Effector CD8-positive, alpha-beta T cell (primary cell): ENCODE measurements around the gene FZD10.

Experiments
- DNase-seq: peaks from one replicate; lab custom pipeline; 2025; lab: John Stamatoyannopoulos, UW

Gene FZD10

DNA sequence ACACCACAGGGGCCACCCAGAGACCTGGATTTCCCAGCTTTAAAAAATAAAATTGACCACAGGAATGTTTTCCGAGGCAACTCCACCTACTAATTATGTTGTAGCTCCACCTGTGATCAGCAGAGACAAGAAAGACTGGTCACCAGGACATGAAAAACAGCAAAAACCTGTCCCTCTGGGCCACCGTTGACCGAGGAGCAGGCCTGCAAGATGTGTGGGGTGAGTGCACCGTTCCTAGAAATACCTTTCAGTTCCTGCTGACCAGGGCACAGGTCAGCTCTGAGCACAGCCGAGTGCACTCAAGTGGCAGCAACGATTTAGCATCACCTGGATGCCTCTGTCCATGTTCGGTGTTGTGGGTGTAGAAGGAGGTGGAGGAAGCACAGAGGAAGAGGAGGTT is 16.9 kb downstream of the FZD10 start:
- DNase-seq, result no peak

DNA sequence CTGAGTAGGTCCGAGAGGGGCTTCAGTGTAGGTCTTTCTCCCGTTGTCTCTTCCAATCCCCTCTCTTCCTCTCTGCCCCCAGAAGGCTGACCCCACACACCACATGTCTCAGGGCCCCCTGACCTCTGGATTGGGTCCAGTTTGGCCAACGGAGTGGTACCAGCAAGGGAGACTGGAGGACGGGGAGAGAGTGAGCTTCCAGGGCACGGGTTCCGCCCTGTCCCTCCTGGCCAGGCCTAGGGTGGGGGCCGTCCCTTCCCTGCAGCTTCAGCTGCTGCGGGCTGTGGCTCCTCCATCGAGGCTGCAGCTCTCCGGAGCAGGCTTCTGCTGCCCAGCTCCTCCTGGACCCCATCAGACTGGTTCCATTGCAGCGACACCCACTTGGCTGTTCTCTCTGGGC is 17.4 kb downstream of the FZD10 start:
- DNase-seq, result no peak

DNA sequence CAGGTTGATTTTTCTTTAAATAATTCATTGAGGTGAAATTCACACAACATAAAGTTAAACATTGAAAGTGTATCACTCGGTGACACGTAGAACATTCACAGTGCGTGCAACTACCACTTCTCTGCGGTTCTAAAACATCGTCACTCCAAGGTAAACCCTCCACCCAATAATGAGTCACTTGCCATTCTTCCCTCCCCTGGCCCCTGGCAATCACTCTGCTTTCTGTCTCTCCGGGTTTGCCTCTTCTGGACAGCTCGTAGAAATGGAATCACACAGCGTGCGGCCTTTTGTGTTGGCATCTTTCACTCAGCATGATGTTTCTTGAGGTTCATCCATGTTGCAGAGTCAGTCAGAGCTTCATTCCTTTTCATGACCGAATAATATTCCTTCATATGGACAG is 18.9 kb downstream of the FZD10 start:
- no peak for DNase-seq

DNA sequence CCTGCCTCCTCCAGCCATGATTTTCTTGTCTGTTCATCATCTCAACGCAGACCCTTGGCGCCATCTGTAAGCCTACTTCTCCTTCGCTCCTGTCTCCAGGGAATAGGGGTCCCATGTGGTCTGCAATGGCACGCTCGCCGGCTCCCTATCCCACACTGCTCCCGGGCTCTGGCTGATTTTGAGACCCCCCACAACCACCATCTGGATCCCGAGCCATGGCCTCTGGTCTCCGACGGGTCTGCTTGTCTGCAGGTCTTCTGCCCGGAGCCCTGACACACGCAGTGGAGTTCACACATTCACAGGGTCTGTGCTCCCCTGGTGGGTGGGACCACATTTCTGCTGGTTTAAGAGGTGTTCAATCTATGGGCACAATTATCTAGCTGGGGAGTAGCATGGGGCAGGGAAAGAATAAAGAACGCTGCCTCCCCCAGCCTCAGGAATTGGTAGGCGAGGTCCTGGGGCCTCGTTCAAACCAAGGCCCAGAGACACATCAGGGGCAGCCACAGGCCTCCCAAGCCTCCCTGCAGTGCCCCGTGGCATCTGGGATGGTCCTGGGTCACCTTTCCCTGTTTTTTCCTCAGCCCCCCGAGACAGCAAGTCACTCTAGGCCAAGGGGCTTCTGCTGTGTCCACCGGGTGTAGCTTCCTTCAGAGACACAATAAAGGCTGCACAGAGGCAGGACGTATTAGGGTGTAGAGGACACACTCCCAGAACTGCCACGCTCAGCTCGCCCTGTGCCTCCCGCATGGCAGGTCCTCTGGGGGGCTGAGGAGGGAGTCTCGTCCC is 21.5 kb downstream of the FZD10 start:
- DNase-seq, result no peak

DNA sequence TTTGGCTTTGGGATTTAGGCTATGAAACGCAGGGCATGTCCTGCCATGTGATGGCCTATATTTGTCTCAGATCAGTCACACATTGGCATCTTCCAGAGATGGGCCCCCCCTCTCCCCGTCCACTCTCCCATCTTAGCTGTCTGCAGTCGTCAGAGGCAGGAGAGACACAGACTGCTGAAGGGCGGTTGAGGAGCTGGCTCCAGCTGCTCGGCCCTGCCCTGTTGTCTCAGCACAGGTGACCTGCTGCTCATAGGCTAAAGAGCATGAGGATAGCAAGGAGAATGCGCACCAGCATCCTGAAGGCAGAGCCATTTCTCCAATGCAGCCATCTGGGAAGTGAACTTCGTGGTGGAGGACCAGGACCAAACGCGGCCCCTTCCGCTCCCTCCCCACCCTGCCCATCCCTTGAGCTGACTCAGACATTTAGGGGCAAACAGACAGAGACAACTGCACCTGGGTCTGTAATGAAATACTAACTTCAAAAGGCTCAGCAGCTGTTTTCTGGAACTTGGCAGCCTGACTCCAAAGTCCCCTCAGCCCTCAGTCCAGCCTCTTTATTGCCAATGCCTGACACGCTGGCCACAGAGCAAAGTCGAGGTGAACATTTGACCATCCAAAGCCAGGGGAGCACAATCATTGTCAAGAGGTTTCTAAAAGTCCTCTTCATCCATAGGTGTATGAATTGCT is 22.3 kb downstream of the FZD10 start:
- DNase-seq, result no peak

DNA sequence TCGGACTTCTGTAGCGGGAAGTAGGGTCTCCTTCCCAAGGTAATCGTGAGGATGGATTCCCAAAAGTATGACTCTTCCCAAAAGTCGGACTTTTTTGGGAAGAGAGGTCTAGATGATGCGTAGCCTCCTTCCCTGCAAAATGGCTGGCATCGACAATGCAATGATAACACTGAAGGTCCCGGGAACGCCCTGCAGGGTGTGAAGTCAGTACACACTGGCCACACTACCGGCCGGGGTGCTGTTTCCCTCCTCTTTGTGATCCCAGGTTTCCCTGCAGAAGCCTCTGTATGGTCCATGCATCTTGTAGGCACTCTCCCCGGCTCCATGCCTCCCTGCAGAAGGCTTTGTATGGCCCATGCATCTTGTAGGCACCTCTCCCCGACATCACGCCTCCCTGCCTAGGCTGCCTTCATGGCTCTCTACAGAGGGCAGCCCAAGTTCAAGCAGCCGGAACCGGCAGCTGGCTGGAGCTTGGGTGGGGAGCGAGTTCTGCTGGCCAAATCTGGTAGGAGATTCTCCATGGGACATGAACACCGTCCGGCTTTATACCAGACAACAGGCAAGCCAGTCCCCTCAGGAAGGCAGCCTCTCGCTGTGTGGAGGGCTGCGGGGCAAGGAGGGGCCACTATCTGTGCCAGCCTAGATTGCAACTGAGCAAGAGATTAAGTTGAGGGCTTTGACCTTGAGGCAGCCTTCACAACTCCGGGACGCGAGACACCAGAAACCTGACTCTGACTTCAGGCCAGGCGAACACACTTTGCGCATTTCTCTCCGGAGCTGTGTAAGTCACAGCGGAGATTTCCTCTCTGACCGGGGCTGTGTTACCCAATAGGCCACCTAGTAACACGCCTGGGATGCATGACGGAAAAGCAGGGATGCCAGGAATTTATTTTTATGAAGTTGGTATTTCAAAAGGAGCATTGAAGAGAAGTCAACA is 23.5 kb downstream of the FZD10 start:
- DNase-seq, result no peak

DNA sequence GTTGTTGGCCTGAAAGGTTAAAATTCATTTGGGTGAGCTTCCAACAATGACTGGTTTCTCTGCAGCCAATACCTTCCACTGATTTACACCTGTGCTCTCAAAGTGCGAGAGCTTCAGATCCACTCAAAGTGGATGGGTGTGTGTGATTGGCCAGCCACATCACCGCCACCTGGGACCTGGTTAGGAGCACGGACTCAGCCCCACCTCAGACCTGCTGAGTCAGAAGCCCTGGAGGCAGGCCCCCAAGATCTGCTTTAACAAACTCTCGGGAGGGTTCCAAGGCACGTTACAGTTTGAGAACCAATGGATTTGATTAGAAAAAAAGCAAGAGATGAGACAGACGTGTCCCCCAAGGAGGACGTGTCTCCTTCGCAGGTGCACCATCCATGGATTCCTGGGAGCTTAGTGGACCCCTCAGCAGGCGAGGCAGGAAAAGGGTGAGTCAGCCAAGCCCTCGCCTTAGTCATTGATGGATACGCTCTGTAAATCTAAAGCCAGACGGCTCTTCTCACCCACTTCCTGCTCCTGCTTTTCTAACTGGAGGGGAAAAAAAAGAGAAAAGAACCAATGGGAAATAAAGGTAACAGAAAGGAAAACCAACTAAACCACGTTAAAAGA is 24.5 kb downstream of the FZD10 start:
- DNase-seq, result no peak

DNA sequence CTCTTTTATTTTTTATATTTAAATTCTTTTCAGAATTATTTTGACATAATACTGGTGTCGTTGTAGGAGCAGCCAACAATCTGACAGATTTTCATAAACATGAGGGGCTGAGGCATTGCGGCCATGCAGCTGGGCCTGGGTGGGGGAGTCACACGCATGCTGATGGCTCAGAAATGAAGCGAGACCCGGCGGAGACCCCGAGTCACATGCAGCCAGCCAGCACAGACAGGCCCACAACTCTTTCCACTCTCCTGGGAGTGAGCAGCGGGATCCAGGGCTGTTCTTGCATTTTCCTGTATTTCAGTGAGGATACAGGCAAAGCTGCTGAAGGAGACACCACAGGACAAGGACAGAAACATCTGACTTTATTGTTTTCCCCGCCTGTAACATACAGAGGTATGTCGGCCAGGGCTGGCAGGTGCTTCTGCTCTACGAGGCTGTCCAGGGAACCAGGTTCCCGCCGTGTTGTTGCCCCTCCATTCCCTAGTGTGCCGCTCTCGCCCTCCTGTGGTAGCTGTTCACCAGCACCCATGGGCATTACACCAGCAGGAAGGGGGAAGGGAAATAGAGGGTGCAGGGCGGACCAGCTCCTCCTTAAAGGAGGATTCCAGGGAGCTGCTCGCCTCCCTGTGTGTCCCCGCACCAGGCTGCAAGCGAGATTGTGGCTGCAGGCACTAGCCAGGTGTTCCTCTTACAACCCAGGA is 30.5 kb downstream of the FZD10 start:
- DNase-seq, result no peak

DNA sequence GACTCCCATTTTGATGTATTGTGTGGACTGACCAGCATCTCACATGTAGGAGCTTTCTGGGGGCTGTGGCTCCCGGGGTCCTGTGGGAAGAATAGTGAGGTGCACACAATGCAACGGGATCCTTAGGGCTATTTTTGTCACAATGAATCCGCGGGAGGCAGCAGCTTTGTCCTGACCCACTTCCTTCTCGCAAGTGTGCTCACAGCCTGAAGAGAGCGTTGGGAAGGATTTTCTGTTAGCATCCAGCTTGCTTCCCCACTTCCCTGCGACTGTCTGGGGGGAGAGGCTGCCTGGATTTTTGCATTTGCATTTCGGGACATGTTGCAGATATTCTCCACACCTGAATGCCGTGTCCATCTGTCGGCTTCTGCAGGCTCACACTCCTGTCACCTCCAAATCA is 31.9 kb downstream of the FZD10 start:
- no peak for DNase-seq

DNA sequence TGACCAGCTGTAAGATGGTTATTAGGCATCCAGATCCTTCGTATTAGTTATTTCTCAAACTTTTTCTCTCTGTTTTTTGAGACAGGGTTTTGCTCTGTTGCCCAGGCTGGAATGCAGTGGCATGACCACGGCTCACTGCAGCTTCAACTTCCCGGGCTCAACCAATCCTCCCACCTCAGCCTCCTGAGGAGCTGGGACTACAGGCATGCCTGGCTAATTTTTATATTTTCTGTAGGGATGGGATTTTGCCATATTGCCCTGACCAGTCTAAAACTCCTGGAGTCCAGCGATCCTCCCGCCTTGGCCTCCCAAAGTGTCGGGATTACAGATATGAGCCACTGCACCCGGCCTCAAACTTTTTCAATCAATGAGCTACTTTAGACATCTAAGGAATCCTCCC is 33.1 kb downstream of the FZD10 start:
- DNase-seq, result no peak

DNA sequence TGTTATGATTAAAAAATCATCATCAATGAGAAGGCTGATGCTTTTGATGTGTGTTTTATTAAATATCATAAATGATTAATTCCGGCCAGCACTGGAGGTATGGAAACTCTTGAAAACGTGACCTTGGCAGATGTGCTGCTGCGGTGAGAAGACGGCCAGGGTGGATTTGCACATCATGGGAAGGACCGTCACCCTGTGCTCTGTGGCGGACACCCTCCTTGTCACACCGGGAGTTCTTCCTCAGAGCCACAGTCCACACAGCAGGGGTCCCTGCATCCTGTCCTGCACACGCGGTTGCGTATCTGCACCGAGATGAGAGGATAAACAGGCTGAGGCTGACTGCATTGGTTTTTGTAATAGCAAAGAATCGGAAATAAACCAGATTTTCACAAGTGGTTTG is 33.5 kb downstream of the FZD10 start:
- DNase-seq, result no peak

DNA sequence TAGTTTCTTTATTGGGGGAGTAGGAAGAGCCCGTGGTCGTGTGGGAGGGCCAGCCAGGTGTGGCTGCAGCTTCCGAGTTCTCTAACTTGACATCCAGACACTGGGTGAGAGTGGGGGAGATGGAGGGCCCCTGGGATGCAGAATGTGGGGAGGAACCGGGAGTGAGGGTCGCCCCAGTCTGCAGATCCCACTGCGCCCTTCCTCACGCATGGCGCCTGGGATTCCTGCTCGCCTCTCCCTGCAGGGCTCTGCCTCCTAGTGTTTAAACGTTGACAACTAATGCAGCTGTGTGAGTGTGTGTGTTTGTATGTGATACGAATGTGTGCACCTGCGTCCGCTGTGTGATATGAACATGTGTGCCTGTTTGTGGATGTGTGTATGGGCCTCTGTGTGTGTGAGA is 34.6 kb downstream of the FZD10 start:
- no peak for DNase-seq

DNA sequence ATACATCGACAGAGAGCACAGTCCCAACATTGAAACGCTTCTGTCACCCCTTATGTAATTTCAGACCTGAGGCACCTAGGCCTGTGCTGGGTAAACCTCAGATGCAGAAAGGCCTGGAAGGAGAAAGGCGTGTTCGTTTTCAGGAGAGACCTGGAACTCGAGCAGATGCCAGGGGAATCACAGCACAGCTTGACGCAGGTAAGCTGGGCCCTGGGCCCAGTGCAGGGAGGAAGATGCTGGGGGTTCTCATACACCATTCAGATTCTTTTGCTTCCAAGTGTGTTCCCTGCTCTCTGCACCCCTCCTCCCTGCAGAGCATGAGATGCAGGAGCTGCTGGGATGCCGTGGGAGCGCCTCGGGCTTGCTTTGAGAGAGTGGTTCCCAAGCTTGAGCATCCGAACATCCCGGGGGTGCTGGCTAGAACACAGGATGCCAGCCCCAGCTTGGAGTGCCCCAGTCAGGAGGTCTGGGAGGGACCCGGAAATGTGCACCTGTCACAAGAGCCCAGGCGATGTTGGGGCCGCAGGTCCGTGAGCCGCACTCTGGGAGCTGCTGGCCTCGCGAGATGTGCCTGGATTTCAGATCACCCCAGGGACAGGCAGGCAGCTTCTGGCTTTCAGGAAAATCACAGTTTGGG is 35.9 kb downstream of the FZD10 start:
- no peak for DNase-seq

DNA sequence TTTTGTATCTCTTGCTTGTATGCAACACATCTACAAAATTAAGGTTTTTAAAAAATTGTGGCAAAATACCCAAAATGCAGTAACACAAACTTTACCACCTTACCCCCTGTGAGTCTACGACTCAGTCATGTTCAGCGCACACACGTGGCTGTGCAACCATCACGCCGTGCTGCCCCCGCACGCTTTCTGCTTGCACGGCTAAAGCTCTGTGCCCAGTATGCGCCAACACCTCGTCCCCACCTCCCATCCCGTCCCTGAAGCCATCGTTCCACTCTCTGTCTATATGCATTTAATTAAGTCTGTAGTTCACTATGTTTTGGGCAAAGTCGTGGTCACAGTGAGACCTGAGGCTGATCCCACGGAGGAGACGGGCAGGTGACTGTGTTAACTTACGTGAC is 36.4 kb downstream of the FZD10 start:
- DNase-seq, result no peak

DNA sequence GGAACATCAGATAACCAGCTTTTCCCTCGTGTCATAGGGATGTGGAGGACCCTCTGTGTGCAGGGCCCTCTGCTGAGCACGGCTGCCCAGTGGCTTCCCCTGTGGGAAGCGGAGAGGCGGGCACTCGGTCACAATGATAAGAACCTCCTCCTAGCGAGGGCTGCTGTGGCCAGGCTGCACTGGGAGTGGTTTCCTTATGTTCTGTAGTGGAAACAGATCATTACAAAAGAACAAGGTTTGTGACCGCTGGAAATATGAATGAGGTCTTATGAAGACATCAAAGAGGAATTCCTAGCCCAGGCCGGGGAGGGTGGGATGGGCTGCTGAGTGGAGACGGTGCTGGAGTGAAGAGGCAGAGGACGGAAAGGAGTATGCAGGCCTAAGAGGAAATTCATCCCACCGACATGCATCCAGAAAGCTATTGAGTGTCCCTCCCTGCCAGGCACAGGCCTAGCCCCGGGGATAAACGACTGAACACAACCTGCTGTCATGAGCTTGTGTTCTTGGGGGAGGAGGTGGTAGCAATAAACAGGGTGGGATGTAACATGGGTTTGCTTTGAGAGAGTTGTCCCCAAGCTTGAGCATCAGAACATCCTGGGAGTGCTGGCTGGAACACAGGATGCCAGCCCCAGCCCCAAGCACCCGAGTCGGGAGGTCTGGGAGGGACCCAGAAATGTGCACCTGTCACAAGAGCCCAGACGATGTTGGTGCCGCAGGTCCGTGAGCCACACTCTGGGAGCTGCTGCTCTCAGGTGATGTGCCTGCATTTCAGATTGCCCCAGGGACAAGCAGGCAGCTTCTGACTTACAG is 37.5 kb downstream of the FZD10 start:
- no peak for DNase-seq

DNA sequence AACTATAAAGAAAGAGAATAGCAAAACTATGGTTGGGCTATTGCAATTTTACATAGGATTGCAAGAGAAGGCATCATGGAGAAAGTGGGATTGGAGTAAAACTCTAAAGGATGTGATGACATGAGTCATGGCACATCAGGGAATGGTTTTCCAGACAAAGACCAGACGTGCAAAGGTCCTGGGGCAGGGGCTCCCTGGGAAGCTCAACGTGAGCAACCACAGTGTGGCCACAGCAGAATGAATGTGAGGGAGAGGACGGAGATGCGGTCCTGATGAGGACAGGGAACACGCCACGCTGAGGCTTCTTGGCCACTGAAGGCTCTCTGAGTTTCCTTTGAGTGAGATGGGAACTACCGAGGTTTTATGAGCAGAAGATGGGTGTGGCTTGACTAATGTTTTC is 38.2 kb downstream of the FZD10 start:
- no peak for DNase-seq

DNA sequence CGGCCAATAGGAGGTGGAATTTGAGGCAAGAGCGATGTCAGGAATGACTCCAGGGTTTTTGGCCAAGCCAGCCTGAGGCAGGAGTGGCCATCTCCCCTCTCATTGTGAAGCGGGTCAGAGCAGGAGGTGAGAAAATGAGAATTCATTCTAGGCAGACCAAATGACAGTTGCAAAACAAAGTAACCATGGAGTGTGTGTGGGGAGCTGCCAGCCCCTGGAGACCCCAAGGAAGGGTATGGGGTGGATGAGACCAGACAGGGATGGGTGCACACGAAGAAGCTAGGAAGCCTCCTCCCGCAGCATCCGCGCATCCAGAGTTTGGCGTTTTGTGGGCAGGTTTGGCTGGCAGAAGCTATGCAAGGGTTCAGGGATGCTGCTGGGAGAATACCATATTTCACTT is 38.8 kb downstream of the FZD10 start:
- DNase-seq, result no peak

DNA sequence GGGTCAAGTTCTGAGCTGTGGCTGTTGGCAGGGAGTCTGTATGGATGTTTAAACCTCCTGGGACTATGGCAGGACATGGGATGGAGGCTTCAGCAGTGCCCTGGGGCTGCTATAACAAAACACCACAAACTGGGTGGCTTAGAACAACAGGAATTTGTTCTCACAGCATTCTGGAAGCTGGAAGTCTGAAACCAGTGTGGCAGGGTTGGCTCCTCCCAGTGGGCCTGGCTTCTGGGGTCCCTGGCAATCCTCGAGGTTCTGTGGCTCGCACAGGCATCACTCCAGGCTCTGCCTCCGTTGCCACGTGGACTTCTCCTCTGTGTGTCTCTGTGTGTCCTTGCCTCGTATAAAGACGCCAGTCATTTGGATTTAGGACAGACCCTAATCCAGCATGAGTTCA is 39.9 kb downstream of the FZD10 start:
- no peak for DNase-seq

DNA sequence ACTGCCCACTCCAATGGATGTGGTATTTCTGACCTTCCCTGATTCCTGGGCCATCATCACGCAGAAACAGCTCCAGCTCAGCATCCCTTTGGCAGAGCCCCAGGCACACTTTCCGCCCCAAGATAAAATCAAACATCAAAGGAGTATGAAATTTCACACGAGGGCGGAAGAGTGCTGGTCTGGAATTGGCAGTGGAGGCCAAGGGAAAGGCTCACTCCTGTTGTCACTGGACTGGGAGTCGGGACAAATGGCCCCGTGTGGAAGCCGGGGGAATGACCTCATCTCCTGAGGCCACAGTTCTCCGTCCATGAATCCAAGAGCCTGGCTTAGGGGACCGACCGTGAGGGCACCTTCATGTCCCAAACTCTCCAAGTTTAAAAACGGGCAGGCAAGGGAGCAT is 40.9 kb downstream of the FZD10 start:
- DNase-seq, result no peak

DNA sequence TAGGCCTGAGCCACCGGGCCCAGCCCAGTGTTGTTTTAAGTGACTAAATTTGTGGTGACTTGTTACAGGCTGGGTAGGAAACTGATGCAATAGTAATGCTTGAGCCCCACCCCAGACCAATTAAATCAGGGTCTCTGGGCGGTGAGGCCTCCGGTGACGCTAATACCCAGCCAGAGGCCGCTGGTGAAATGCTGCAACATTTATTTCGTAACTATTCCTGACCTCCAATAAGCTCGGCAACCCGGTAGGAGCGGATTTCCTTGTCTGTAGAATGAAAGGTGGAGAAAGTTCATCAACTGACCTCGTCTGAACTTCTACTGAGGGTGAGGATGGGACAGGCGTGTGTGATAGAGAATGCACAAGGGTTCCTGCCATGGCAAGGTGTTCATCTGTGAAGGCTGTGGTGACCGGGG is 42.3 kb downstream of the FZD10 start:
- no peak for DNase-seq
